ENCODE data around the gene RNU1-2.
"Not testable (repeated sequence)": the region's sequence is repeated elsewhere in the genome, so short reads cannot be mapped to it uniquely, and the experiment has no call there.

RNU1-2 gene

GRCh38 chr1:16895598-16896315 lies at the start of gene RNU1-2:
TSS of gene RNU1-2 (plus strand) at chr1:16895980.
- in situ Hi-C loops (cut with MboI; ENCODE audit: low sequenced_read_pairs), result not testable (repeated sequence)

GRCh38 chr1:16856201-16856600 lies 39.6 kb upstream of the RNU1-2 start:
- in situ Hi-C loops (cut with MboI; ENCODE audit: low sequenced_read_pairs), result not testable (repeated sequence)

GRCh38 chr1:16859167-16860041 lies 36.4 kb upstream of the RNU1-2 start:
- in situ Hi-C loops (cut with MboI; ENCODE audit: low sequenced_read_pairs), result not testable (repeated sequence)

- in situ Hi-C loops (cut with MboI; ENCODE audit: low sequenced_read_pairs), result not testable (repeated sequence)
These were observed 35.7 kb upstream of the RNU1-2 start for GRCh38 chr1:16860048-16860447.

- in situ Hi-C loops (cut with MboI; ENCODE audit: low sequenced_read_pairs), result not testable (repeated sequence)
These were observed 33.9 kb upstream of the RNU1-2 start for GRCh38 chr1:16861832-16862245.

- in situ Hi-C loops (cut with MboI; ENCODE audit: low sequenced_read_pairs), result not testable (repeated sequence)
These were observed 33.4 kb upstream of the RNU1-2 start for GRCh38 chr1:16862415-16862814.

- in situ Hi-C loops (cut with MboI; ENCODE audit: low sequenced_read_pairs), result not testable (repeated sequence)
These were observed 32.8 kb upstream of the RNU1-2 start for GRCh38 chr1:16863024-16863423.

GRCh38 chr1:16866926-16867707 lies 28.7 kb upstream of the RNU1-2 start:
- in situ Hi-C loops (cut with MboI; ENCODE audit: low sequenced_read_pairs), result not testable (repeated sequence)

- in situ Hi-C loops (cut with MboI; ENCODE audit: low sequenced_read_pairs), result not testable (repeated sequence)
These were observed 27.0 kb upstream of the RNU1-2 start for GRCh38 chr1:16868787-16869186.

GRCh38 chr1:16869996-16870395 lies 25.8 kb upstream of the RNU1-2 start:
- in situ Hi-C loops (cut with MboI; ENCODE audit: low sequenced_read_pairs), result not testable (repeated sequence)

GRCh38 chr1:16871171-16871570 lies 24.6 kb upstream of the RNU1-2 start:
- in situ Hi-C loops (cut with MboI; ENCODE audit: low sequenced_read_pairs), result not testable (repeated sequence)

- in situ Hi-C loops (cut with MboI; ENCODE audit: low sequenced_read_pairs), result not testable (repeated sequence)
These were observed 23.4 kb upstream of the RNU1-2 start for GRCh38 chr1:16872152-16873075.

- in situ Hi-C loops (cut with MboI; ENCODE audit: low sequenced_read_pairs), result not testable (repeated sequence)
These were observed 22.5 kb upstream of the RNU1-2 start for GRCh38 chr1:16873076-16873879.

- in situ Hi-C loops (cut with MboI; ENCODE audit: low sequenced_read_pairs), result not testable (repeated sequence)
These were observed 20.6 kb upstream of the RNU1-2 start for GRCh38 chr1:16874968-16875765.

- in situ Hi-C loops (cut with MboI; ENCODE audit: low sequenced_read_pairs), result not testable (repeated sequence)
These were observed 14.0 kb upstream of the RNU1-2 start for GRCh38 chr1:16881742-16882141.

- in situ Hi-C loops (cut with MboI; ENCODE audit: low sequenced_read_pairs), result no loop called here
These were observed 12.8 kb upstream of the RNU1-2 start for GRCh38 chr1:16882986-16883385.

- in situ Hi-C loops (cut with MboI; ENCODE audit: low sequenced_read_pairs), result not testable (repeated sequence)
These were observed 11.3 kb upstream of the RNU1-2 start for GRCh38 chr1:16884487-16884886.

GRCh38 chr1:16886860-16887605 lies 8.7 kb upstream of the RNU1-2 start:
- in situ Hi-C loops (cut with MboI; ENCODE audit: low sequenced_read_pairs), result no loop called here

All from hTERT RPE-1 (cell line).